ENCODE results near the gene CAMKK1. TPM values are rescaled to one million over a fixed set of nuclear protein-coding genes. Genes with fewer than 3 reads are reported as not detected.
"Not testable (repeated sequence)": the region's sequence is repeated elsewhere in the genome, so short reads cannot be mapped to it uniquely, and the experiment has no call there.

The CAMKK1 gene
- total and polyA plus RNA-seq, 2 donors, result 5.8 to 13.6 TPM

GRCh38 chr17:3847165-3847670, 45.6 kb downstream of the CAMKK1 start:
- DNase-seq (ENCODE audit: extremely low spot score), result no peak
- 96% methylated on average over 9 of the region's 9 CpGs for WGBS
- H3K27ac ChIP-seq (ENCODE audit: low read depth), result no peak overlapping the region
- H3K4me1 ChIP-seq (ENCODE audit: insufficient read depth), result no peaks in the 10 kb centered on the region
- H3K36me3 ChIP-seq (ENCODE audit: insufficient read depth), result no peaks in the 10 kb centered on the region
- no peak overlapping the region for H3K4me3 ChIP-seq (ENCODE audit: low read depth, low read length)

- 45% methylated on average over 17 of the region's 17 CpGs for WGBS
- H3K4me1 ChIP-seq (ENCODE audit: insufficient read depth), result no peaks in the 10 kb centered on the region
- DNase-seq (ENCODE audit: extremely low spot score), result no peak
- H3K36me3 ChIP-seq (ENCODE audit: insufficient read depth), result no peaks in the 10 kb centered on the region
- no peak overlapping the region for H3K27ac ChIP-seq (ENCODE audit: low read depth)
- no peak overlapping the region for H3K4me3 ChIP-seq (ENCODE audit: low read depth, low read length)
Measured at GRCh38 chr17:3846437-3847164, 46.3 kb downstream of the CAMKK1 start.

- under 1% methylated on average over 76 of the region's 76 CpGs for WGBS
- Histone ChIP-seq H3K36me3 (ENCODE audit: insufficient read depth) (no peaks in the 10 kb centered on the region), H3K27ac (ENCODE audit: low read depth) (peak within 1 kb of the TSS; percentile 86), H3K4me1 (ENCODE audit: insufficient read depth) (no peaks in the 10 kb centered on the region), H3K4me3 (ENCODE audit: low read depth, low read length) (peak within 1 kb of the TSS; percentile 89)
- DNase-seq (ENCODE audit: extremely low spot score), result peak; percentile 64
Measured at GRCh38 chr17:3845621-3846436, 47.0 kb downstream of the CAMKK1 start, which contains the start of gene NCBP3. Gene NCBP3 (minus strand): TSS chr17:3846246. CDS start chr17:3846223, 23 bp downstream.

- Histone ChIP-seq H3K36me3 (ENCODE audit: insufficient read depth) (no peaks in the 10 kb centered on the region), H3K4me3 (ENCODE audit: low read depth, low read length) (peak overlapping the region; percentile 89), H3K4me1 (ENCODE audit: insufficient read depth) (no peaks in the 10 kb centered on the region), H3K27ac (ENCODE audit: low read depth) (peak overlapping the region; percentile 35)
- under 1% methylated on average over 8 of the region's 8 CpGs for WGBS
- DNase-seq (ENCODE audit: extremely low spot score), result no peak
Measured at GRCh38 chr17:3845291-3845620, 47.6 kb downstream of the CAMKK1 start.

- 94% methylated on average over 19 of the region's 19 CpGs for whole genome bisulfite sequencing
- H3K36me3 ChIP-seq (ENCODE audit: insufficient read depth); DNase-seq (ENCODE audit: extremely low spot score); H3K4me3 ChIP-seq (ENCODE audit: low read depth, low read length); H3K27ac ChIP-seq (ENCODE audit: low read depth); H3K4me1 ChIP-seq (ENCODE audit: insufficient read depth): not testable (repeated sequence)
Measured at GRCh38 chr17:3844556-3844955, 48.3 kb downstream of the CAMKK1 start.

GRCh38 chr17:3843935-3844516, 48.8 kb downstream of the CAMKK1 start:
- DNase-seq (ENCODE audit: extremely low spot score), result no peak
- H3K4me1 ChIP-seq (ENCODE audit: insufficient read depth), result no peaks in the 10 kb centered on the region
- WGBS, result 43% methylated on average over 3 of the region's 3 CpGs
- H3K4me3 ChIP-seq (ENCODE audit: low read depth, low read length), result no peak overlapping the region
- no peaks in the 10 kb centered on the region for H3K36me3 ChIP-seq (ENCODE audit: insufficient read depth)
- H3K27ac ChIP-seq (ENCODE audit: low read depth), result no peak overlapping the region

GRCh38 chr17:3838206-3838605, 54.6 kb downstream of the CAMKK1 start:
- Histone ChIP-seq H3K36me3 (ENCODE audit: insufficient read depth) (no peaks in the 10 kb centered on the region), H3K4me1 (ENCODE audit: insufficient read depth) (no peaks in the 10 kb centered on the region), H3K4me3 (ENCODE audit: low read depth, low read length) (no peak overlapping the region), H3K27ac (ENCODE audit: low read depth) (no peak overlapping the region)
- WGBS, result 92% methylated on average over 12 of the region's 12 CpGs
- DNase-seq (ENCODE audit: extremely low spot score), result no peak

GRCh38 chr17:3836551-3836950, 56.3 kb downstream of the CAMKK1 start:
- 94% methylated on average over 10 of the region's 10 CpGs for WGBS
- H3K27ac ChIP-seq (ENCODE audit: low read depth), result no peak overlapping the region
- no peak for DNase-seq (ENCODE audit: extremely low spot score)
- H3K4me1 ChIP-seq (ENCODE audit: insufficient read depth), result no peaks in the 10 kb centered on the region
- H3K36me3 ChIP-seq (ENCODE audit: insufficient read depth), result no peaks in the 10 kb centered on the region
- H3K4me3 ChIP-seq (ENCODE audit: low read depth, low read length), result no peak overlapping the region

- no peak overlapping the region for H3K27ac ChIP-seq (ENCODE audit: low read depth)
- no peak for DNase-seq (ENCODE audit: extremely low spot score)
- 87% methylated on average over 14 of the region's 14 CpGs for WGBS
- no peaks in the 10 kb centered on the region for H3K4me1 ChIP-seq (ENCODE audit: insufficient read depth)
- H3K36me3 ChIP-seq (ENCODE audit: insufficient read depth), result no peaks in the 10 kb centered on the region
- no peak overlapping the region for H3K4me3 ChIP-seq (ENCODE audit: low read depth, low read length)
Measured at GRCh38 chr17:3835410-3836229, 57.2 kb downstream of the CAMKK1 start.

- no peak overlapping the region for H3K27ac ChIP-seq (ENCODE audit: low read depth)
- H3K4me3 ChIP-seq (ENCODE audit: low read depth, low read length), result no peak overlapping the region
- WGBS, result 92% methylated on average over 4 of the region's 4 CpGs
- DNase-seq (ENCODE audit: extremely low spot score), result no peak
- H3K4me1 ChIP-seq (ENCODE audit: insufficient read depth), result no peaks in the 10 kb centered on the region
- no peaks in the 10 kb centered on the region for H3K36me3 ChIP-seq (ENCODE audit: insufficient read depth)
Measured at GRCh38 chr17:3834811-3835210, 58.0 kb downstream of the CAMKK1 start.

GRCh38 chr17:3828852-3829232, 64.0 kb downstream of the CAMKK1 start:
- WGBS, result 90% methylated on average over 7 of the region's 7 CpGs
- Histone ChIP-seq H3K27ac (ENCODE audit: low read depth) (no peak overlapping the region), H3K4me3 (ENCODE audit: low read depth, low read length) (no peak overlapping the region), H3K4me1 (ENCODE audit: insufficient read depth) (no peaks in the 10 kb centered on the region), H3K36me3 (ENCODE audit: insufficient read depth) (no peaks in the 10 kb centered on the region)
- DNase-seq (ENCODE audit: extremely low spot score), result no peak

GRCh38 chr17:3828151-3828851, 64.6 kb downstream of the CAMKK1 start:
- Histone ChIP-seq H3K4me3 (ENCODE audit: low read depth, low read length) (no peak overlapping the region), H3K4me1 (ENCODE audit: insufficient read depth) (no peaks in the 10 kb centered on the region), H3K36me3 (ENCODE audit: insufficient read depth) (no peaks in the 10 kb centered on the region), H3K27ac (ENCODE audit: low read depth) (no peak overlapping the region)
- whole genome bisulfite sequencing, result 33% methylated on average over 7 of the region's 7 CpGs
- DNase-seq (ENCODE audit: extremely low spot score), result no peak

Measured in urinary bladder (tissue), 4 donors.